OCI-LY3 (cell line): Measurements from ENCODE around the gene TSPAN3.

Experiments
- EZH2phosphoT487 ChIP-seq: fragments of 200-600 bp; shearing (Covaris generic); IDR thresholded peaks from 2 replicates; pipeline ENCODE4 v1.6.1; 2018; ENCODE audit warnings: antibody characterized with exemption, mixed run types, low read depth
- TF ChIP-seq, protein P1 (sequence below): fragments of 200-600, 300-600 bp; sonication (generic); IDR thresholded peaks from 2 replicates; pipeline ENCODE4 v1.5.1; 2014; ENCODE audit warnings: antibody characterized with exemption, low read length, low read depth

DNA sequence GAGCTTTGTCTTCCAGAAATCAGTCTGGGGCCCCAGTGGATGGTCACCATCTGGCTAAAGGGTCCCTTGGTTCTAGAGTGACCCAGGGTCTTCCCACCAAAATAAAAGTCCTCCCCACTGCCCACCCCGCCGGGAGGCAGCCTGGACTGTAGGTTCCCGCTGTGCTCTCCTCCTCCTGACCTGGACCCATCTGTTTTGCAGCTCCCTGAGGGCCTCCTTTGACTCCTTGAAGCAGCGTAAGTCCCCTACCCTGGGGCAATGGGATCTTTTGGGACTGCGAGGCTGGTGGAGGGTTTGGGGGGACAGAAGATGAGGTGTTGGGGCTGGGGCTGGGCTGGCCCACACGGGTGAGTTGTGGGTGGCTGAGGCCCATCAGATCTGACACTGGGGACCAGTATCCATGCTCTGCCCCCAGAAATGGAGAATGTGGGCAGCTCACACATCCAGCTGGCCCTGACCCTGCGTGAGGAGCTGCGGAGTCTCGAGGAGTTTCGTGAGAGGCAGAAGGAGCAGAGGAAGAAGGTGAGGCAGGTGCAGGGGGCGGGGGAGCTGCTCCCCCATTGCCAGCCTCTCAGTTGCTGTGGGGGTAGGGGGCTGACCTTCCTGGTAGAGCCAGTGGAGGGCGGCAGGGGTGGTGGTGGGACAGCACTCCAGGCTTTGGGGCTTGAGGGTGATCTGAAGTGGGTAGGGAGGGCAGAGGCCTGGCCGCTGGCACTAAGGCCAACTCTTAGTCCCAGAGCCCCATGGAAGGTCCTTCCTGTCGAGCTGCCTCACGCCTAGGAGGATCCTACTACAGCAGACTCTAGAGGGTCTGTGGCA, 45.6 kb downstream of the TSPAN3 start:
- TF ChIP-seq, protein P1, sequence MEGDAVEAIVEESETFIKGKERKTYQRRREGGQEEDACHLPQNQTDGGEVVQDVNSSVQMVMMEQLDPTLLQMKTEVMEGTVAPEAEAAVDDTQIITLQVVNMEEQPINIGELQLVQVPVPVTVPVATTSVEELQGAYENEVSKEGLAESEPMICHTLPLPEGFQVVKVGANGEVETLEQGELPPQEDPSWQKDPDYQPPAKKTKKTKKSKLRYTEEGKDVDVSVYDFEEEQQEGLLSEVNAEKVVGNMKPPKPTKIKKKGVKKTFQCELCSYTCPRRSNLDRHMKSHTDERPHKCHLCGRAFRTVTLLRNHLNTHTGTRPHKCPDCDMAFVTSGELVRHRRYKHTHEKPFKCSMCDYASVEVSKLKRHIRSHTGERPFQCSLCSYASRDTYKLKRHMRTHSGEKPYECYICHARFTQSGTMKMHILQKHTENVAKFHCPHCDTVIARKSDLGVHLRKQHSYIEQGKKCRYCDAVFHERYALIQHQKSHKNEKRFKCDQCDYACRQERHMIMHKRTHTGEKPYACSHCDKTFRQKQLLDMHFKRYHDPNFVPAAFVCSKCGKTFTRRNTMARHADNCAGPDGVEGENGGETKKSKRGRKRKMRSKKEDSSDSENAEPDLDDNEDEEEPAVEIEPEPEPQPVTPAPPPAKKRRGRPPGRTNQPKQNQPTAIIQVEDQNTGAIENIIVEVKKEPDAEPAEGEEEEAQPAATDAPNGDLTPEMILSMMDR, result no peak
- no peak for TF ChIP-seq EZH2phosphoT487
